ENCODE data around the gene GALNT14. TPM values are rescaled to one million over a fixed set of nuclear protein-coding genes. Genes with fewer than 3 reads are reported as not detected.
A peak's percentile ranks its signal among the peaks of the same experiment; 100 is the strongest.

GALNT14 gene
- total and polyA plus RNA-seq, 2 donors (not counting 1 experiment from before 2014, with no cell fraction given): 3.1 to 6.2 TPM

GRCh38 chr2:30866974-30867373 lies 271.3 kb downstream of the GALNT14 start:
- 25% methylated on average over 3 of the region's 5 CpGs for WGBS (ENCODE audit: insufficient coverage)
- Mint-ChIP-seq H3K27me3 (peaks cover 21% of the 10 kb centered on the region), H3K27ac (peak overlapping the region; percentile 10), H3K4me3 (peak overlapping the region; percentile 21), H3K9me3 (ENCODE audit: insufficient read depth) (no peaks in the 10 kb centered on the region), H3K4me1 (peaks cover 22% of the 10 kb centered on the region)
- H3K4me2 ChIP-seq (replicated peaks; ENCODE audit: low read depth, low read length, poor library complexity, severe bottlenecking): peak overlapping the region; percentile 0
- no peak for TF ChIP-seq CTCF (IDR thresholded peaks at IDR 0.05)
- TF ChIP-seq EZH2 (IDR thresholded peaks at IDR 0.05; ENCODE audit: borderline replicate concordance, insufficient read depth, low read depth, low read length, poor library complexity, severe bottlenecking): no peak
- ATAC-seq (ENCODE audit: low read depth) (no peak), DNase-seq (peak; percentile 12)
- intact Hi-C loops (cut with micrococcal nuclease): no loop called here
- no peak overlapping the region for H3K9ac ChIP-seq (ENCODE audit: low read length)
- no peak overlapping the region for H3K4me3 ChIP-seq (ENCODE audit: control extremely low read depth in 1 of 5, extremely low read depth in 1 of 5, insufficient read depth in 1 of 5, low read depth in 2 of 5, low read length in 4 of 5)
- H3K79me2 ChIP-seq (ENCODE audit: control insufficient read depth, insufficient read depth, low read length): no peaks in the 10 kb centered on the region
- no peaks in the 10 kb centered on the region for H3K27me3 ChIP-seq (replicated peaks in 1 of 4; ENCODE audit: control extremely low read depth in 1 of 4, control insufficient read depth in 3 of 4, insufficient read depth in 4 of 4, low read length in 3 of 4)
- no peak overlapping the region for H3K27ac ChIP-seq (ENCODE audit: low read length in 2 of 2)
- ChIA-PET CTCF (interaction anchor here (1.3 to 7.8 kb wide), 3 partner anchors 12 to 466 kb away, joined by 3 to 157 read pairs (median 4); no protein-coding TSS in a partner anchor), POLR2A (no interaction called here)
- no peaks in the 10 kb centered on the region for H3K9me3 ChIP-seq (ENCODE audit: control extremely low read depth in 1 of 3, control insufficient read depth in 2 of 3, insufficient read depth in 1 of 3, low read length in 2 of 3)
- no peaks in the 10 kb centered on the region for H4K20me1 ChIP-seq (ENCODE audit: control insufficient read depth, insufficient read depth, low read length, poor library complexity, severe bottlenecking)
- no peak overlapping the region for H2AFZ ChIP-seq (ENCODE audit: insufficient read depth, low read depth, low read length, poor library complexity, severe bottlenecking)
- H3K36me3 ChIP-seq (replicated peaks in 1 of 2; ENCODE audit: control extremely low read depth in 1 of 2, control insufficient read depth in 1 of 2, extremely low read depth in 1 of 2, insufficient read depth in 2 of 2, low read length in 1 of 2): no peaks in the 10 kb centered on the region
- peaks cover 22 to 24% of the 10 kb centered on the region in 2 donors for H3K4me1 ChIP-seq (ENCODE audit: control insufficient read depth in 2 of 2, insufficient read depth in 2 of 2, low read length in 2 of 2)

GRCh38 chr2:30865892-30866681 lies 272.2 kb downstream of the GALNT14 start:
- H2AFZ ChIP-seq (ENCODE audit: insufficient read depth, low read depth, low read length, poor library complexity, severe bottlenecking): no peak overlapping the region
- peak overlapping the region; percentile 28 for H3K27ac Mint-ChIP-seq
- no peak overlapping the region for H3K27ac ChIP-seq (ENCODE audit: low read length in 2 of 2)
- no peak overlapping the region for H3K9ac ChIP-seq (ENCODE audit: low read length)
- H3K27me3 ChIP-seq (replicated peaks in 1 of 4; ENCODE audit: control extremely low read depth in 1 of 4, control insufficient read depth in 3 of 4, insufficient read depth in 4 of 4, low read length in 3 of 4): no peaks in the 10 kb centered on the region
- H3K4me1 ChIP-seq (ENCODE audit: control insufficient read depth in 2 of 2, insufficient read depth in 2 of 2, low read length in 2 of 2): peaks cover 22 to 24% of the 10 kb centered on the region in 2 donors
- ChIA-PET CTCF (interaction anchor here (1.3 to 7.8 kb wide), 4 partner anchors 13 to 467 kb away, joined by 3 to 157 read pairs (median 6); no protein-coding TSS in a partner anchor), POLR2A (no interaction called here)
- H3K4me1 Mint-ChIP-seq: peaks cover 22% of the 10 kb centered on the region
- H3K4me3 Mint-ChIP-seq: peak overlapping the region; percentile 1
- TF ChIP-seq CTCF (IDR thresholded peaks at IDR 0.05): no peak
- no peak for TF ChIP-seq EZH2 (IDR thresholded peaks at IDR 0.05; ENCODE audit: borderline replicate concordance, insufficient read depth, low read depth, low read length, poor library complexity, severe bottlenecking)
- no peaks in the 10 kb centered on the region for H3K9me3 ChIP-seq (ENCODE audit: control extremely low read depth in 1 of 3, control insufficient read depth in 2 of 3, insufficient read depth in 1 of 3, low read length in 2 of 3)
- intact Hi-C loops (cut with micrococcal nuclease): no loop called here
- peak overlapping the region; percentile 7 for H3K4me2 ChIP-seq (replicated peaks; ENCODE audit: low read depth, low read length, poor library complexity, severe bottlenecking)
- no peaks in the 10 kb centered on the region for H4K20me1 ChIP-seq (ENCODE audit: control insufficient read depth, insufficient read depth, low read length, poor library complexity, severe bottlenecking)
- ATAC-seq (ENCODE audit: low read depth): no peak
- no peak overlapping the region for H3K4me3 ChIP-seq (ENCODE audit: control extremely low read depth in 1 of 5, extremely low read depth in 1 of 5, insufficient read depth in 1 of 5, low read depth in 2 of 5, low read length in 4 of 5)
- WGBS (ENCODE audit: insufficient coverage): 24% methylated on average over 10 of the region's 10 CpGs
- no peaks in the 10 kb centered on the region for H3K79me2 ChIP-seq (ENCODE audit: control insufficient read depth, insufficient read depth, low read length)
- H3K9me3 Mint-ChIP-seq (ENCODE audit: insufficient read depth): no peaks in the 10 kb centered on the region
- H3K27me3 Mint-ChIP-seq: peaks cover 21% of the 10 kb centered on the region
- DNase-seq: peak; percentile 16
- H3K36me3 ChIP-seq (replicated peaks in 1 of 2; ENCODE audit: control extremely low read depth in 1 of 2, control insufficient read depth in 1 of 2, extremely low read depth in 1 of 2, insufficient read depth in 2 of 2, low read length in 1 of 2): no peaks in the 10 kb centered on the region

Measured in B cell (primary cell).